ENCODE data around the gene HOMER3.

DNA sequence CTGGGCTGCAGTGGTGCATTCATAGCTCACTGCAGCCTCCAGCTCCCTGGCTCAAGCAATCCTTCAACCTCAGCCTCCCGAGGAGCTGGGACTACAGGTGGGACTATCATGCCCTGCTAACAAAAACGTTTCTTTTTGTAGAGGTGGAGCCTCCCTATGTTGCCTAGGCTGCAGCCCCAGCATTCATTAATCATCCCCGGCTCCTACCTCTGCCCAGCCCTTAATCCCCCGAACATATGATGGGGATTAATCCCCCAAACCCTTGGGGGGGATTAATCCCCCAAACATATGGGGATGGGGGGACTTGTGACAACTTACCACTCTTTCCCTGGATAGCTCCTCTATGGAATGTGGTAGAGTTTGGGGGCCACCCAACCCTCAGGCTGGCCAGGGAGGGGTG lies 46.4 kb upstream of the HOMER3 start:
- TF ChIP-seq, protein P1, sequence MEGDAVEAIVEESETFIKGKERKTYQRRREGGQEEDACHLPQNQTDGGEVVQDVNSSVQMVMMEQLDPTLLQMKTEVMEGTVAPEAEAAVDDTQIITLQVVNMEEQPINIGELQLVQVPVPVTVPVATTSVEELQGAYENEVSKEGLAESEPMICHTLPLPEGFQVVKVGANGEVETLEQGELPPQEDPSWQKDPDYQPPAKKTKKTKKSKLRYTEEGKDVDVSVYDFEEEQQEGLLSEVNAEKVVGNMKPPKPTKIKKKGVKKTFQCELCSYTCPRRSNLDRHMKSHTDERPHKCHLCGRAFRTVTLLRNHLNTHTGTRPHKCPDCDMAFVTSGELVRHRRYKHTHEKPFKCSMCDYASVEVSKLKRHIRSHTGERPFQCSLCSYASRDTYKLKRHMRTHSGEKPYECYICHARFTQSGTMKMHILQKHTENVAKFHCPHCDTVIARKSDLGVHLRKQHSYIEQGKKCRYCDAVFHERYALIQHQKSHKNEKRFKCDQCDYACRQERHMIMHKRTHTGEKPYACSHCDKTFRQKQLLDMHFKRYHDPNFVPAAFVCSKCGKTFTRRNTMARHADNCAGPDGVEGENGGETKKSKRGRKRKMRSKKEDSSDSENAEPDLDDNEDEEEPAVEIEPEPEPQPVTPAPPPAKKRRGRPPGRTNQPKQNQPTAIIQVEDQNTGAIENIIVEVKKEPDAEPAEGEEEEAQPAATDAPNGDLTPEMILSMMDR (IDR thresholded peaks at IDR 0.05; ENCODE audit: low read length): no peak
- no peak for TF ChIP-seq EZH2 (IDR thresholded peaks at IDR 0.05; ENCODE audit: borderline replicate concordance, low read length)

All from OCI-LY1 (cell line).